Esophagus squamous epithelium (tissue), 5 donors: ENCODE results near the gene VAV2. TPM values are rescaled to one million over a fixed set of nuclear protein-coding genes. Genes with fewer than 3 reads are reported as not detected.

ENCODE experiments used
- DNase-seq: peaks from one replicate; lab custom pipeline; 2025; lab: John Stamatoyannopoulos, UW
- H3K27ac ChIP-seq, 4 donors: fragments of 200-600 bp; sonication (generic); one replicate each; pipeline ENCODE4 v1.5.1; 2016 to 2019; ENCODE audit warnings: mild to moderate bottlenecking in 1 of 4
- H3K27me3 ChIP-seq, 4 donors: fragments of 200-600 bp; sonication (generic); 1 replicate in 3 of 4; 2 replicates in 1 of 4; pipeline versions ENCODE4 v1.5.1 to v1.6.0; 2017 to 2021; ENCODE audit warnings: antibody characterized with exemption in 1 of 4
- H3K36me3 ChIP-seq, 3 donors: fragments of 200-600 bp; sonication (generic); one replicate each; pipeline ENCODE4 v1.5.1; 2016 to 2019
- H3K4me1 ChIP-seq, 3 donors: fragments of 200-600 bp; sonication (generic); one replicate each; pipeline ENCODE4 v1.5.1; 2017 to 2019
- H3K4me3 ChIP-seq, 4 donors: fragments of 200-600 bp; sonication (generic); 1 replicate in 3 of 4; 2 replicates in 1 of 4; pipeline ENCODE4 v1.5.1; 2016 to 2019; ENCODE audit warnings: mild to moderate bottlenecking in 2 of 4, moderate library complexity in 1 of 4
- H3K9me3 ChIP-seq, 3 donors: fragments of 200-600 bp; sonication (generic); one replicate each; pipeline ENCODE4 v1.5.1; 2016 to 2019
- POLR2A ChIP-seq, 4 donors: fragments of 450-650 bp; IDR thresholded peaks; one replicate each; pipeline ENCODE4 v1.6.1; 2017; ENCODE audit warnings: antibody characterized with exemption in 4 of 4, mild to moderate bottlenecking in 4 of 4, moderate library complexity in 3 of 4
- WGBS, 2 donors: methylation state at CpG; one replicate each; pipeline ENCODE4 v1.1.5; 2018; 5-methylcytosine and 5-hydroxymethylcytosine counted together
- intact Hi-C: fragments of 100-400 bp; cut with DNase I; formaldehyde crosslinking; loops from one replicate; pipeline ENCODE4 v1.15.0; 2022
- total RNA-seq, 4 donors: library from RNA; depleted of rRNA; stranded (reverse); fragments of >200 nt; gene quantifications; one replicate each; pipeline ENCODE4 v1.1.0, GENCODE V29; 2016
- TF ChIP-seq, protein P1 (sequence below), 6 experiments: fragments of 450-650 bp in 4 of 6; fragments of 200-600 bp in 2 of 6; sonication (generic) in 2 of 6; IDR thresholded peaks; one replicate each; pipeline ENCODE4 v1.5.1; 2016 to 2019; ENCODE audit warnings: antibody characterized with exemption in 6 of 6, mild to moderate bottlenecking in 4 of 6, moderate library complexity in 4 of 6
- donor health status: DM: yes; HTN: yes; CAD: no.

VAV2 gene
- total RNA-seq, 4 donors from 2014 or later: 3.8 to 7.6 (median 5.7) TPM

- no peak overlapping the region for H3K27ac ChIP-seq
- TF ChIP-seq POLR2A (IDR thresholded peaks at IDR 0.05): no peak
- TF ChIP-seq, protein P1, sequence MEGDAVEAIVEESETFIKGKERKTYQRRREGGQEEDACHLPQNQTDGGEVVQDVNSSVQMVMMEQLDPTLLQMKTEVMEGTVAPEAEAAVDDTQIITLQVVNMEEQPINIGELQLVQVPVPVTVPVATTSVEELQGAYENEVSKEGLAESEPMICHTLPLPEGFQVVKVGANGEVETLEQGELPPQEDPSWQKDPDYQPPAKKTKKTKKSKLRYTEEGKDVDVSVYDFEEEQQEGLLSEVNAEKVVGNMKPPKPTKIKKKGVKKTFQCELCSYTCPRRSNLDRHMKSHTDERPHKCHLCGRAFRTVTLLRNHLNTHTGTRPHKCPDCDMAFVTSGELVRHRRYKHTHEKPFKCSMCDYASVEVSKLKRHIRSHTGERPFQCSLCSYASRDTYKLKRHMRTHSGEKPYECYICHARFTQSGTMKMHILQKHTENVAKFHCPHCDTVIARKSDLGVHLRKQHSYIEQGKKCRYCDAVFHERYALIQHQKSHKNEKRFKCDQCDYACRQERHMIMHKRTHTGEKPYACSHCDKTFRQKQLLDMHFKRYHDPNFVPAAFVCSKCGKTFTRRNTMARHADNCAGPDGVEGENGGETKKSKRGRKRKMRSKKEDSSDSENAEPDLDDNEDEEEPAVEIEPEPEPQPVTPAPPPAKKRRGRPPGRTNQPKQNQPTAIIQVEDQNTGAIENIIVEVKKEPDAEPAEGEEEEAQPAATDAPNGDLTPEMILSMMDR (IDR thresholded peaks at IDR 0.05): no peak
- H3K27me3 ChIP-seq: peaks cover 0 to 36% (median 0%) of the 10 kb centered on the region in 4 donors
- H3K9me3 ChIP-seq: no peaks in the 10 kb centered on the region
- DNase-seq: no peak
- WGBS, 2 donors: 53 to 100% methylated on average over 1 to 3 of the region's 5 CpGs
- intact Hi-C loops: no loop called here
- H3K36me3 ChIP-seq: no peaks in the 10 kb centered on the region
- H3K4me1 ChIP-seq: peaks cover 19 to 69% (median 40%) of the 10 kb centered on the region in 3 donors
- no peak overlapping the region for H3K4me3 ChIP-seq
Measured at GRCh38 chr9:133877327-133877726, 114.8 kb downstream of the VAV2 start.

- intact Hi-C loops: no loop called here
- Histone ChIP-seq H3K36me3 (no peaks in the 10 kb centered on the region), H3K4me1 (peaks cover 17 to 64% (median 40%) of the 10 kb centered on the region in 3 donors), H3K9me3 (no peaks in the 10 kb centered on the region), H3K4me3 (no peak overlapping the region), H3K27me3 (peaks cover 0 to 40% (median 0%) of the 10 kb centered on the region in 4 donors), H3K27ac (no peak overlapping the region)
- TF ChIP-seq, protein P1 (IDR thresholded peaks at IDR 0.05): no peak
- no peak for TF ChIP-seq POLR2A (IDR thresholded peaks at IDR 0.05)
- 45 to 56% methylated on average over 4 to 11 of the region's 13 CpGs for WGBS, 2 donors
- DNase-seq: no peak
Measured at GRCh38 chr9:133876836-133877235, 115.3 kb downstream of the VAV2 start.

GRCh38 chr9:133876144-133876543, 116.0 kb downstream of the VAV2 start:
- peaks cover 0 to 40% (median 0%) of the 10 kb centered on the region in 4 donors for H3K27me3 ChIP-seq
- WGBS, 2 donors: 68 to 73% methylated on average over 3 to 6 of the region's 11 CpGs

DNA sequence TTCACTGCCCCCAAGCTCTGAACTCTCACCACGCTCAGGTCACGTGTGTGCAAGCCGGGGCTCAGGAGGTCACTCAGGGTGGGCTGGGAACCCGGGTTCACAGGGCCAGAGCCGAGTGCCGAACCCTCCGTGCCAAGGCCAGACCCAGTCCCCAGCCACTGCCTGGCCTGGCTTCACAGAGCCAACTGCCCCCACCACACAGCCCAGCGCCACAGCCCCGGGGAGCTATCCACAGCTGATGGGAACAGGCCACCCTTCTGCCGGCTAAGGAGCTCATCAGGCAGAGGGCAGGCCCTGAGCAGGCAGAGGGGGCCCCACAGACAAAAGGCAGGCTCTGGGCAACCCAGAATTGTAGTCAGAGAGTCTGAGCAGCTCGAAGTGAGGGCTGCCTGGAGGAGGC, 117.0 kb downstream of the VAV2 start:
- TF ChIP-seq POLR2A (IDR thresholded peaks at IDR 0.05): no peak
- TF ChIP-seq, protein P1 (IDR thresholded peaks at IDR 0.05): no peak
- 56 to 74% methylated on average over 3 of the region's 11 CpGs for whole genome bisulfite sequencing, 2 donors
- Histone ChIP-seq H3K9me3 (no peaks in the 10 kb centered on the region), H3K27me3 (peaks cover 0 to 40% (median 0%) of the 10 kb centered on the region in 4 donors), H3K27ac (no peak overlapping the region), H3K36me3 (no peaks in the 10 kb centered on the region), H3K4me1 (peaks cover 11 to 48% (median 32%) of the 10 kb centered on the region in 3 donors), H3K4me3 (no peak overlapping the region)
- DNase-seq: no peak
- intact Hi-C loops: no loop called here

More at GRCh38 chr9:133876144-133876543, 116.0 kb downstream of the VAV2 start:
- H3K27ac ChIP-seq: no peak overlapping the region
- TF ChIP-seq POLR2A (IDR thresholded peaks at IDR 0.05): no peak
- TF ChIP-seq, protein P1 (IDR thresholded peaks at IDR 0.05): peak in 4 of 6 experiments; percentile 26 to 64 (median 34)
- H3K4me3 ChIP-seq: no peak overlapping the region
- intact Hi-C loops: no loop called here
- DNase-seq: no peak
- peaks cover 13 to 57% (median 38%) of the 10 kb centered on the region in 3 donors for H3K4me1 ChIP-seq
- no peaks in the 10 kb centered on the region for H3K9me3 ChIP-seq
- H3K36me3 ChIP-seq: no peaks in the 10 kb centered on the region

DNA sequence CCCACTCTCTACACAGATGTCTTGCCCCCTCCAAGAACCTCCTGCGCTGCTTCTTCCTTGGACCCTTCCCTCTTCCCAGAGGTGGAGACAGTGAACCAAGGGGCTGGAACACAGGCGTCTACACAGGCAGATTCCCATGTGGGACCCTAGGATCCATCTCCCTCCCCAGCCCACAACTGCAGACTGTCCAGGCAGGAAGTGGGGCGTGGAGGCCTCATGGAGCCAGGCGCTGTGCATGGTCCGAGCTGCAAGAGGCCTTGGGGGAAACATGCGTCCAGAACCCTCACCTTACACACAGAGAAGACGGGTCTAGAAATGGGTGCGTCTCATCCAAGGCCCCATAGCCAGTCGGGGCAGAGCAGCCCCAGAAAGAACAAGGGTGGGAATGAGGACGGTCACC, 117.5 kb downstream of the VAV2 start:
- TF ChIP-seq, protein P1 (IDR thresholded peaks at IDR 0.05): no peak
- no peak for TF ChIP-seq POLR2A (IDR thresholded peaks at IDR 0.05)
- intact Hi-C loops: no loop called here
- peaks cover 0 to 39% (median 0%) of the 10 kb centered on the region in 4 donors for H3K27me3 ChIP-seq
- no peak for DNase-seq
- H3K36me3 ChIP-seq: no peaks in the 10 kb centered on the region
- H3K27ac ChIP-seq: peak overlapping the region in 3 of 4 donors; percentile 15 to 19 (median 16)
- H3K4me1 ChIP-seq: peaks cover 11 to 48% (median 32%) of the 10 kb centered on the region in 3 donors
- no peak overlapping the region for H3K4me3 ChIP-seq
- no peaks in the 10 kb centered on the region for H3K9me3 ChIP-seq
- WGBS, 2 donors: 69 to 77% methylated on average over 6 to 7 of the region's 10 CpGs
